HG03565 (cell line): Measurements from ENCODE around the gene PELI3.

Experiments
- ATAC-seq: cut with Tn5 transposase; IDR thresholded peaks from one replicate; pipeline ENCODE4 v1.9.1; 2021; ENCODE audit warnings: mild to moderate bottlenecking, moderate library complexity; ENCODE audit not compliant: unreplicated experiment

PELI3 gene

DNA sequence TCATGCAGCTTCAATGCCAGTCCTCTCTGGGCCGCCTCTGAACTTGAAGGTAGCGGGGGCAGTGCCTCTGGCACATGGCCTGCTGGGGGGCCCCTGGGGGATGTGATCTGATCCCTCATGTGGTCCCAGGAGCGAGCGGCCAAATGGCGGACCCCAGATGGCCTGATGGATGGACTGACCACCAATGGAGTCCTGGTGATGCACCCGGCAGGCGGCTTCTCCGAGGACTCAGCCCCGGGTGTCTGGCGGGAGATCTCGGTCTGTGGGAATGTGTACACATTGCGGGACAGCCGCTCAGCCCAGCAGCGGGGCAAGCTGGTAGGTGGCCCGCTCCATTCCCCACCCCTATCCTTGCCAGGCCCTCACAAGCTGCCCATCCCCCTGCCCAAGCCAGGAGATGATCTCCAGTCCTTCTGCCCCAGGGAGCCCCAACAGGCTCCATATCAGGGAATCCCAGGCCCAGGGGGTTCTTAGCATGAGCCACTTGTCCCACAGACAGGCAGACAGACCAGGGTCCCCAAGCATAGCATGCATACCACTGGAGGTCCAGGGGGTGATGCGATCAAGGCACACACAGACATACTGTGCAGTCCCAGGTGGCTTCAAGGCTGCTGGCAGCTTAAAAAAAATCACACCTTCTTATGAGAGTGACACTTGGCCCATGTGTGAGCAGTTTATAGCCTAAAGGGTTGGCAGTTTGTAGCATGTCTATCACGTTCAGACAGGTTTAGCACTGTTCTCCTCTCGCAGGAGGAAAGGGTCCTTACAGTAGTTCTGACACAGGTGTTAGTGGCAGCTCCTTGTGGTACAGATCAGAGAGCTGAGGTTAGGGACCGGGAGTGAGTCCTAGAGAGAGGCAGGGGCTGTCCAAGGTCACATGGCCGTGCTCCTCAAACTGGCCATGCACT, 7.2 kb downstream of the PELI3 start:
- no peak for ATAC-seq

DNA sequence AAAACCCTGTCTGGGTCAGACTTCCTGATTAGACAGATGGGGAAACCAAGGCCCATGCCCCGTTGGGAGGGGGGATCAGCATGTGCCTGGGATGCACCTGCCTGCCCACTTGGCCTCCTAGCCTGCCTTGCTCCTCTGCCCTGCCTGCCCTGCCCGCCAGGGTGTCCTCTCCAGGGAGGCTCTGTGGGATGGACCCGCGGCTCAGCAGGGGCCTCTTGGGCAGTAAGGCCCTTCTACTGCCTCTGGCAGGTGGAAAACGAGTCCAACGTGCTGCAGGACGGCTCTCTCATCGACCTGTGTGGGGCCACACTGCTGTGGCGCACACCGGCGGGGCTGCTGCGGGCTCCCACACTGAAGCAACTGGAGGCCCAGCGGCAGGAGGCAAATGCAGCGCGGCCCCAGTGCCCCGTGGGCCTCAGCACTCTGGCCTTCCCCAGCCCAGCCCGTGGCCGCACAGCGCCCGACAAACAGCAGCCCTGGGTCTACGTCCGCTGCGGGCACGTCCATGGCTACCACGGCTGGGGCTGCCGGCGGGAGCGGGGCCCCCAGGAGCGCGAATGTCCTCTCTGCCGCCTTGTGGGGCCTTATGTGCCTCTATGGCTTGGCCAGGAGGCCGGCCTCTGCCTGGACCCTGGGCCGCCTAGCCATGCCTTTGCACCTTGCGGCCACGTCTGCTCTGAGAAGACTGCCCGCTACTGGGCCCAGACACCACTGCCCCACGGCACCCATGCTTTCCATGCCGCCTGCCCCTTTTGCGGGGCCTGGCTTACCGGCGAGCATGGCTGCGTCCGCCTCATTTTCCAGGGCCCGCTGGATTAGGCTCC, 8.9 kb downstream of the PELI3 start:
- no peak for ATAC-seq

GRCh38 chr11:66476173-66476840, 9.6 kb downstream of the PELI3 start:
- ATAC-seq = no peak

GRCh38 chr11:66476841-66477251, 10.1 kb downstream of the PELI3 start:
- ATAC-seq = no peak

- ATAC-seq = no peak
Measured at GRCh38 chr11:66477263-66478201, 10.8 kb downstream of the PELI3 start.

DNA sequence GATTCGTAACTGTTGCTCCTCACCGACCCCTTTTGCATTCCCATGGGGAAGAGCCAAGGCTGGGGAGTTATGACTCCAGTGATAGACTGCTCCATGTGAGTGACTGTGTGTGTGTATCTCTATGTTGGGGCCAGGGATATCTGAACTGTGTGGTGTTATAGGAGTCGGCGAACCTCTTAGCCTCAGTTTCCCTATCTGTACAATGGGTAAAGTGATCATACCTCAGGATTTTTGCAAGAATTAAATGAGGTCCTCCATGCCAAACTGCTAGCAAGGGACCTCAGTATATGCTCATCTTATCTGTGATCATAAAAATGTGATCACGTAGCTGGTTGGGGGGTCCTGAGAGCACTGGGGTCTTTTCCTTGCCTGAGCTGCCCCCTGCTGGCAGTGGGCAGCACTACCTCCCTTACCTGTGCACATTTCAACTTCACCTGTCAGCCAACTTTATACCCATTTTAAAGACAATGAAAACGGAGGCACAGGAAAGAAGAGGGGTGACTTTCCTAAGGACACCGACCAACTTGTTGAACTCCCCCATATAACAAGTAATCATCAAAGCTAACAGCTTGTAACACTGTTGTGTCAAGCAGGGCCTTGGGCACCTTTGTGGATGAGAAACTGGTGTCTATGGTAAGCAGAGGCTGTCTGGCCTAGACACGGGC, 12.2 kb downstream of the PELI3 start:
- ATAC-seq = no peak

DNA sequence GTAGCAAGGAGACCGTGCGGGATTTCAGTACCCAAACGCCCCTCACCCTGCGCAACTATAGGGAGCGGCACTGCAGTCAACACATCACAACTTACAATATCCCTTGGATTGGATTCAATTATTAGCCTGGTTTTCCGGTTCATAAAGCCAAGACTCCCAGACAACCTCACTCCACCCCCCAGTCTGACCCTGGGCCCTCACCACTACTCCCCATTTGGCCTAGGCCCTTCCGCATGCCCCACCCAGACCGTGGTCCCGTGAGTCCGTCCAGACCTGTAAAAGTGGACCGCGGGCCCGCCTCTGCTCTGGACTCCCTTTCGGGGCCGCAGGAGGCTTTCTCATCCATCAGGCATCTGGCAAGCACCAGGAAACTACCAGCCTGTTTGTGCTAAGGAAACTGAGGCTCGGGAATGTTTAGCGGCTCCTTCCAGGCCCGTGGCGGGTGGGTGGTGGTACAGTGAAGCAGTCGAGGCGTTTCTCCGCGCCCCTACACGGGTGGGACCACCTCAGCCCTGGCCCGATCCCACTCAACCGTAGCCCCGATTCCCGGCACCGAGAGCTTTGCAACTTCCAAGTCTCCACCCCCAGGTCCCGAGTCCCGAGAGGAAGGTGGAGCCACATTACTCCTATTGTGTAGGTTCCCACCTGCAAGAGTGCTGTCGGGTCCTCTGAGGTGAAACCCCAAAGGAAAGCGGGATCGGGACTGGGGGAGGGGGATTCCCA, 12.8 kb downstream of the PELI3 start:
- ATAC-seq = no peak

DNA sequence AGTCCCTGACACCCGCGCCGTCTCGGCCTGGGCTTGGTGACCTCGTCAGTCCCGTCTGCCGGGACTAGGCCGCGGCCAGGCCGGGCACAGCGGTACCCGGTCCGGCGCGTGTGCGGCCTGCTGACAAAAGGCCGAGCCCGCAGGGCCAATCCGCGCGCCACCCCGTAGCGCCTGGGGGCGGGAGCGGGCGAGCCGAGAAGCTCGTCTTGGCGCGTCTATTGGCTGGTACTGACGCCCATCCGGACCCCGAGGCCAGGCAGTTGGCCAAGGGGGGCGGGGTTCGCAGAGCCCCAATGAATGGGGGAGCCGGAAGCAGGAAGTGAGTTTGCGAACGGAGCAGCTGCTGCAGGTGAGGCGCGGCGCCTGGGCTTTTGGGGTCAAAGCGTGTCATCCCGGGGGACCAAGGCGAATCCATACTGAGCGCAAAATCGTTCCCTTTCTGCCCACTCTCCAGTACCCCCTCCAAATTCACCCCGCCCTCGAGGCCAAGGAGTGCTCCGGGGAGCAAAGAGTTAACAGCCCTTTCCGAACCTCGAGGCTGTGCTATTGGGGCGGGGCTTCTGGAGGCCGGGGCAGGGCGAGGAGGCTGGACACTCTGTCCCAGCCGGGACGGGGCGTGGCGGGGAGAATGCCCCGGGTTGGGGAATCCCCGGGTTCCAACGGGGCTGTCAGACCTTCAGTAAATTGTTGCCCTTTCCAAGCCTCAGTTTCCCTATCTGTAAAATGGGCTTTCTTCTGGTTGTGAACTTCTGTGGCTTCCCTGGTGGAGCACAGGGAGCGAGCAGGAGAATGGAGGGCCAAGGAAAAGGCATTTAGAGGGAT, 13.6 kb downstream of the PELI3 start, which contains the start of gene DPP3:
Gene DPP3 (plus strand): TSS at position 318 of the 822 bp plus-strand sequence. CDS start 1,767 bp downstream, outside the sequence.
- peak; percentile 70 for ATAC-seq

DNA sequence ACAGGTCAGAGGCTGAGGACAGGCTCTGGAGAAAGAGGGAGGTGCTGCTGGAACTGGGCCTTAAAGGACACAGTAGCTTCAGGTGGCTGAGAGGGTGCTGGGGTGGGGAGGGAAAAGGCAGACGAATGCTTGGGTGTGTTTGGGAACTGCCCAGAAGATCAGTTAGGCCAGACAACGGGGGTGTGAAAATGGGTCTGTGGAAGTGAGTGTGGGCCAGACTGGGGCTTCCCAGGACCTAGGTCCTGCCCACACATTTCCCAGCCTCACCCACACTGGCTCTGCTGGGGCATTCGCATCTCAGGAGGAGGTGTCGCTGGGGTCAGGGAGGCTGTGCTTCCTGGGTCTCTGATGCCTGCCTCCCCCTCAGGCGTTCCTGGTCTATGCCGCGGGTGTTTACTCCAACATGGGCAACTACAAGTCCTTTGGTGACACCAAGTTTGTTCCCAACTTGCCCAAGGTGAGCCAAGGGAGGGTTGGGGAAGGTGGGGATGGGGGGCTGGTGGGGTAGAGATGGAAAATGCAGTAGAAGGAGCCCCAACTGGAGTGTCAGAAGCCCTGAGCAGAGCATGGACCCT, 18.2 kb downstream of the PELI3 start:
- ATAC-seq = no peak

DNA sequence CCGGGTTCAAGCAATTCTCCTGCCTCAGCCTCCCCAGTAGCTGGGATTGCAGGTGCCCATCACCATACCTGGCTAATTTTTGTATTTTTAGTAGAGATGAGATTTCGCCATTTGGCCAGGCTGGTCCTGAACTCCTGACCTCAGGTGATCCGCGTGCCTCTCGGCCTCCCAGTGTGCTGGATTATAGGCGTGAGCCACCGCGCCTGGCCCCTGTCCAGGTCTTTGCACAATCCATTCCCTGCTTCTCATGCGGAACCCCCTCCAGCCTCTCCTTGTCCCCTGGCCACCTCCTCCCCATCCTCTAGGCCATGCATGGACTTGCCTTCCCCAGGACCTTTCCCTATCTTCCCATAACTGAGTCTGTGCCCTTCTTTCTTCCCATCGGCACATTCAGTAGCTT, 22.3 kb downstream of the PELI3 start:
- no peak for ATAC-seq

DNA sequence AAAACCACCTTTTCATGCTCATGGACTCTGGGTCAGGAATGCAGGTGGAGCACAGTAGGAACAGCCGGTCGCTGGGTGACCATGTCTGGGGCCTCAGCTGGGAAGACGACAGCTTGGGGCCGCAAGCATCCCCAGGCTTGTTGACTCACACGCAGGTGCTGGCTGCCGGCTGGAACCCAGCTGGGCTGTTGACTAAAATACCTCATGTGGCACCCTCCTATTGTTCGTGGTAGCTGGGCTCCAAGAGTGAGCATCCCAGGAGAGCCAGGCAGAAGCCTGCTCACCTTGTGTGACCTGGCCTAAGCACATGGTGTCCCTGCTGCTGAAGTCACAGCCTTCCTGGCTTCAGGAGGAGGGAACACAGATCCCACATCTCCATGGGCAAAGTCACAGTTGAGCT, 22.9 kb downstream of the PELI3 start:
- no peak for ATAC-seq

DNA sequence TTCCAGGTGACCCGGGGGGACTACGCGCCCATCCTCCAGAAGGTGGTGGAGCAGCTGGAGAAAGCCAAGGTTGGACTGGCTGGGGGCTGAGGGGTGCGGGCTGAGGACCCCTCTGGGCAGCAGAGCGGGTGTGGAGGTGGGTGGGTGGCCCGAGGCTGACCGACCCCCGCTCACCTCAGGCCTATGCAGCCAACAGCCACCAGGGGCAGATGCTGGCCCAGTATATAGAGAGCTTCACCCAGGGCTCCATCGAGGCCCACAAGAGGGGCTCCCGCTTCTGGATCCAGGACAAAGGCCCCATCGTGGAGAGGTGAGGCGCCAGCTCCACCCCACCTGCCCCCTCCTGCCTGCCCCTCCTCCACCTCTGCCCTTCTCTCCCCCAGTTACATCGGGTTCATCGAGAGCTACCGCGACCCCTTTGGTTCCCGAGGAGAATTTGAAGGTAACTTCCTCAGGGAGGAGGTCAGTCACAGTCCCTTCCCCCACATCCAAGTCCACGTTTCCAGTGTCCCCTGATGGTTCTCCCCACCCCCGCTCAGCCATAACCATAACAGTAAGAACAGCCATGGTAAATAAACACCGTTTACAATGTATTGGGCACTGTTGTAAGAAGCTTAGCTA, 24.7 kb downstream of the PELI3 start:
- ATAC-seq = no peak

GRCh38 chr11:66492161-66492865, 25.6 kb downstream of the PELI3 start:
- no peak for ATAC-seq

GRCh38 chr11:66493130-66493529, 26.4 kb downstream of the PELI3 start:
- no peak for ATAC-seq

DNA sequence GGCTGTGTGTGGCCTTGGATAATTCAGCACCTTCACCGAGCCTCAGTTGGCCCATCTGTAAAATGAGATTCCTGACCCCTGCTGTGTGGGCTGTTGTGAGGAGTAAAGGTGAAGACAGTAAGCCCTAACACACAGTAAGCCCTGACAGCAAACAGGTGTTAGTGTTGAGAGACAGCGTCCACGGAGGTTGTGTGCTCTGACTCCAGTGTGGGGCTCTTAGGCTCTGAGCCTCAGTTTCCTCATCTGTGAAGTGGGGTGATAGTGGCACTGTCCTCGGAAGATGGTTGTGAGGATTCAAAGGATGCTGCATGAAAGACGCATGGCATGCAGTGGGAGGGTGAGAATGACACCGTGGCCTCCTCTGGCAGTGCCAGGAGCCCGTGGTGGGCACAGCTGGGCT, 27.8 kb downstream of the PELI3 start:
- ATAC-seq = no peak

- ATAC-seq = no peak
Measured at GRCh38 chr11:66494935-66495334, 28.2 kb downstream of the PELI3 start.

DNA sequence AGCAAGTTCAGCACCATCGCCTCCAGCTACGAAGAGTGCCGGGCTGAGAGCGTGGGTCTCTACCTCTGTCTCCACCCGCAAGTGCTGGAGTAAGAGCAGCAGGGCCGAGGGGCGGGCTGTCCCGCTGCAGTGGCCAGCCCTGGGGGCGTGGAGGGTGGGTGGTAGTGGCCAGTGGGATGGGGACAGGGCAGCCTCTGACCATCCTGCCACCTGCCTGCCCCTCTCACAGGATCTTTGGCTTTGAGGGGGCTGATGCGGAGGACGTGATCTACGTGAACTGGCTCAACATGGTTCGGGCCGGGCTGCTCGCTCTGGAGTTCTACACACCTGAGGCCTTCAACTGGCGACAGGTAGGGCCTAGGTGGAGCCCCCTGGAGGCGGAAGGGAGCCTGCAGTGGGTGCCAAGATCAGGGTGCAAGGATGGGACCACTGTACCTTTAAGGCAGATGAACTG, 28.7 kb downstream of the PELI3 start:
- ATAC-seq = no peak
